IMR-90 (cell line): ENCODE results near the gene RASL10B.

Experiments used
- CEBPB ChIP-seq: IDR thresholded peaks from 2 replicates; pipeline ENCODE4 v1.6.1; 2012; ENCODE audit warnings: low read depth, low read length, improper control_type of control experiment
- NFE2L2 ChIP-seq: fragments of 150-350 bp; IDR thresholded peaks from 2 replicates; pipeline ENCODE4 v1.6.1; 2016; ENCODE audit warnings: low read depth, mild to moderate bottlenecking, low read length
- POLR2A ChIP-seq: IDR thresholded peaks from 2 replicates; pipeline ENCODE4 v1.6.1; 2012; ENCODE audit warnings: mild to moderate bottlenecking, low read depth, low read length
- TF ChIP-seq, protein P1 (sequence below): conservative IDR thresholded peaks from 2 replicates; pipeline ENCODE4 v1.5.1; 2012; ENCODE audit warnings: mild to moderate bottlenecking, low read depth, low read length, improper control_type of control experiment
- TF ChIP-seq, protein P2 (sequence below): fragments of 150-350 bp; IDR thresholded peaks from 2 replicates; pipeline ENCODE4 v1.6.1; 2016; ENCODE audit warnings: low read depth, mild to moderate bottlenecking, low read length, moderate library complexity, borderline replicate concordance

DNA sequence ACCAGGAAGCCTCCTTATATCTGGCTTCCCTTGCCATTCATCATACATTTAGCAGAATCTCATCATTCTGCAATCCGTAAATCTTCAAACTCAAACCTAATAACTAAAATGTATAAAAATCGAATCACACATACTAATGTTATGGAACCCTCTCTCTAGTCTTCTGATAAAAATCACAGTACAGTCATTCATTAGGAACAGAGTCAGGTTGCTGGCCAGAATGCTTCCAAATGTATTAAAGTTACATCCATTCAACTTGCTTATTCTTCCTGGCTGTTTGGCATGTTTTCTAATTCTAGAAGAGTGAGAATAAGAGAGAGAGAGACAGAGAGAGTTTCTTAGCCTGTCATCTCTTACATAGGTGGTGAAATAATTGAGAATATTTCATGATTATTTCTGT lies 16.5 kb upstream of the RASL10B start:
- TF ChIP-seq, protein P1, sequence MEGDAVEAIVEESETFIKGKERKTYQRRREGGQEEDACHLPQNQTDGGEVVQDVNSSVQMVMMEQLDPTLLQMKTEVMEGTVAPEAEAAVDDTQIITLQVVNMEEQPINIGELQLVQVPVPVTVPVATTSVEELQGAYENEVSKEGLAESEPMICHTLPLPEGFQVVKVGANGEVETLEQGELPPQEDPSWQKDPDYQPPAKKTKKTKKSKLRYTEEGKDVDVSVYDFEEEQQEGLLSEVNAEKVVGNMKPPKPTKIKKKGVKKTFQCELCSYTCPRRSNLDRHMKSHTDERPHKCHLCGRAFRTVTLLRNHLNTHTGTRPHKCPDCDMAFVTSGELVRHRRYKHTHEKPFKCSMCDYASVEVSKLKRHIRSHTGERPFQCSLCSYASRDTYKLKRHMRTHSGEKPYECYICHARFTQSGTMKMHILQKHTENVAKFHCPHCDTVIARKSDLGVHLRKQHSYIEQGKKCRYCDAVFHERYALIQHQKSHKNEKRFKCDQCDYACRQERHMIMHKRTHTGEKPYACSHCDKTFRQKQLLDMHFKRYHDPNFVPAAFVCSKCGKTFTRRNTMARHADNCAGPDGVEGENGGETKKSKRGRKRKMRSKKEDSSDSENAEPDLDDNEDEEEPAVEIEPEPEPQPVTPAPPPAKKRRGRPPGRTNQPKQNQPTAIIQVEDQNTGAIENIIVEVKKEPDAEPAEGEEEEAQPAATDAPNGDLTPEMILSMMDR = no peak
- TF ChIP-seq NFE2L2 = no peak
- TF ChIP-seq POLR2A = no peak
- TF ChIP-seq, protein P2, sequence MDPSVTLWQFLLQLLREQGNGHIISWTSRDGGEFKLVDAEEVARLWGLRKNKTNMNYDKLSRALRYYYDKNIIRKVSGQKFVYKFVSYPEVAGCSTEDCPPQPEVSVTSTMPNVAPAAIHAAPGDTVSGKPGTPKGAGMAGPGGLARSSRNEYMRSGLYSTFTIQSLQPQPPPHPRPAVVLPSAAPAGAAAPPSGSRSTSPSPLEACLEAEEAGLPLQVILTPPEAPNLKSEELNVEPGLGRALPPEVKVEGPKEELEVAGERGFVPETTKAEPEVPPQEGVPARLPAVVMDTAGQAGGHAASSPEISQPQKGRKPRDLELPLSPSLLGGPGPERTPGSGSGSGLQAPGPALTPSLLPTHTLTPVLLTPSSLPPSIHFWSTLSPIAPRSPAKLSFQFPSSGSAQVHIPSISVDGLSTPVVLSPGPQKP = no peak
- TF ChIP-seq CEBPB = no peak
